Activated CD4-positive, alpha-beta T cell treated with anti-CD3 and anti-CD28 coated beads, Interleukin-2, Interleukin-4, amounts not matched to agents 100 ng/mL and 50 ng/mL, durations not matched to agents 16 hours and 8 hours (primary cell): ENCODE data around the gene TBC1D1.
A peak's percentile ranks its signal among the peaks of the same experiment; 100 is the strongest.
"Not testable (repeated sequence)": the region's sequence is repeated elsewhere in the genome, so short reads cannot be mapped to it uniquely, and the experiment has no call there.

ENCODE experiments used
- DNase-seq: peaks from one replicate; pipeline ENCODE4 v3.0.0-alpha.2; 2020; ENCODE audit warnings: low spot score

Gene TBC1D1

DNA sequence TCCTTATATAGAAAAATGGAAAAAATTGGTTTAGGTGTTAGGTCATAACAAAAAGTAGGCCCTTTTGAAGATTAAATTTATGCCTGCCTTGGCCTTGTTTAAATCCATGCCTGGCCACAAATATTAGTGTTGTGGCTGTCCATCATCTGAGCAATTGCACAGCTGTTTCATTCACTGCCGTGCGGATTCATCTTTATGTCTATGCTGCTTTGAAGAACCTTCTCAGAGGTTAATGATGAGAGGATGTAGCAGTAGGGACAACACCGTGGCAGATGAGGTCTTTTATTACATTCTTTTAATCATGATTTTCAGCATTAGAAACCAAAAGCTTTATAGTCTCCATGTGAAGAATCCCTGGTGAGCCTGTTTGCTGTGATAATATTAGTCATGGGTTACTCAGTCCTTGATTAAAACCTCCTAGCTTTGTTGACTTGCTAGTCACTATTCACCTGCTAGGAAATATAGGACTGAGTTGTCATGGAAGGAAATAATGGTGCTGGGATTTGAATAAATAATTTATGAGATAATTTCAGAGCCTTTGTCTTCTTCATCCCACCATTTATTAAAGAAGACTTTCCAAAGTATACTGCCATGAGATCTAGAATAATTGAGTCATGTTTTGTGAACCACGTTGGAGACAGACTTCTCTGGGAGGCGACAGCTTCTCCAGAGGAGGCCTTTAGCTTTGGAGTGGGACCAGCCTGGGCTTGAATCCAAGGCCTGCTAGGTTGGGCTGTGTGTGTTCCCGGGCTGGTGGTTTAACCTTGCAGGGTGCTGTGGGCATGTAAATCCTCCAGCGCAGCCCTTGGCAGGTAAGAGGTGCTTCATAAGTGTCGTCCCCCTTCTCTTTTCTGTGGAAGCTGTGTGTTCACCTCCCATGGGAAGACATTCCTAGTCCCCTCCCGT is 122.8 kb downstream of the TBC1D1 start:
- DNase-seq = no peak

DNA sequence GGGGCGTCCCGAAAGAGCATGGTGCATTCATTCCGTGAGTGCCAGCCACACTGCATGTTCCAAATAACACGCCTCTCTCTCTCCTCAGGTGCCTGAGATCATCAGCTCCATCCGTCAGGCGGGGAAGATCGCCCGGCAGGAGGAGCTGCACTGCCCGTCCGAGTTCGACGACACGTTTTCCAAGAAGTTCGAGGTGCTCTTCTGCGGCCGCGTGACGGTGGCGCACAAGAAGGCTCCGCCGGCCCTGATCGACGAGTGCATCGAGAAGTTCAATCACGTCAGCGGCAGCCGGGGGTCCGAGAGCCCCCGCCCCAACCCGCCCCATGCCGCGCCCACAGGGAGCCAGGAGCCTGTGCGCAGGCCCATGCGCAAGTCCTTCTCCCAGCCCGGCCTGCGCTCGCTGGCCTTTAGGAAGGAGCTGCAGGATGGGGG is 123.6 kb downstream of the TBC1D1 start:
- no peak for DNase-seq

DNA sequence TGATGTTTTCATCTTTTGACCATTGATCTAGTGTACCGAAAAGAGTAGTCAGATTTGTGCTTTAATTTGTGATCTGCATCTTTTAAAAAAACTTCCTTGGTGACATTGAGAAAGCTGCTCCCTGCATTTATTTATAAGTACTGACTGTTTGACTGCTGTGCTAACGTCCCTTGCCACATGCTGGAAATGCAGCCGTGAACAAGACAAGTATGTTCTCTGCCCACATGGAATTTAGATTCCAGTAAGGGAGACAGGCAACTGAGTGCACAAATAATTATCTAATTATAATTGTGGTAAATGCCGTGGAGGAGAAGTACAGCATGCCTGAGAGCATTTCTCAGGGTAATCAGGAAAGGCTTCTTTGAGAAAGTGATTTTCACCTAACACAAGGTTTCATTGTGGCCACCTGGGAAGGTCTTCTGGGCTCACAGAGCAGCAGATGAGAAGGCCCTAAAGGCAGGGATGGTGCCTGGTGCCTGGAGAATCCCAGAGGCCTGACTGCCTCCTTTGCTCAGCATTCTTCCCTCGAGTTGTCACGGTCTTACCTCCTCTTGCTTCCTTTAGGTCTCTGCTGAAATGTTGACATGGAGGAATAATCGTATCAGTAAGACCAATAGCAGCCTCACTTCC is 125.1 kb downstream of the TBC1D1 start:
- no peak for DNase-seq

DNA sequence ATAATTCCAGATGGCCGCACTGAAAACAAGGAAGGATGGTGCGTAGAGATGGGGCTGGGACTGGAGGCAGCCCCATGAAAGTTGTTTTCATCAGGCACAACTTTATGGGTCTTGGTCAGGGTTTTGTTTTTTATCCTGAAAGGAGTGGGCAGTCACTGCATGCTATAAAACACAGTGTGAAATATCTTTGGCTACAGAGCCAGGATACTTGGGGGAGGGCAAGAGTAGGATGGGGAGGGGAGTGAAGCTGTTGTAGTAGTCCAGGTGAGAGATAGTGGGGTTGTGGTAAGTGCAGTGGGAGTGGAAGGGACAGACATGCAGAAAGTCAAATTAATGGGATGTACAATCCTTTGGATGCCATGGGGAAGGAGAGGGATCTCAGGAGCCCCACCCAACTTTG is 125.8 kb downstream of the TBC1D1 start:
- no peak for DNase-seq

DNA sequence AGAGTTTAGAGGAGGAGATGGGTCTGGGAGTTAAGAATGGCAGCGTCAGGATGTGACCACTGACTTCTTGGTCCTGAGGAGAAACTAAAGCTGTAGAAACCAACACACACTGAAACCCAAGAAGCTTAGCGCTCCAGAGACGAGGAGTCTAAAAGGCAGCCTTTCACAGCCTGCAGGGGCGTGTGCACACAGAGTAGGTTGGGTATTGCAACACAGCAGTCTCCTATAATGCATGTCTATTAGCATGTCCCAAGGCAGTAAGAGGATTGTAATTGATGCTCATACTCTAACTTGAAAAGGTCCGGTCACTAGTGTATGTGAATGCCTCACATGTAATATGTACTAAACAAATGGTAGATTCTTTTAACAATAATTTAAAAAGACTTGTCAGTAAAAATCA is 126.7 kb downstream of the TBC1D1 start:
- DNase-seq = no peak

DNA sequence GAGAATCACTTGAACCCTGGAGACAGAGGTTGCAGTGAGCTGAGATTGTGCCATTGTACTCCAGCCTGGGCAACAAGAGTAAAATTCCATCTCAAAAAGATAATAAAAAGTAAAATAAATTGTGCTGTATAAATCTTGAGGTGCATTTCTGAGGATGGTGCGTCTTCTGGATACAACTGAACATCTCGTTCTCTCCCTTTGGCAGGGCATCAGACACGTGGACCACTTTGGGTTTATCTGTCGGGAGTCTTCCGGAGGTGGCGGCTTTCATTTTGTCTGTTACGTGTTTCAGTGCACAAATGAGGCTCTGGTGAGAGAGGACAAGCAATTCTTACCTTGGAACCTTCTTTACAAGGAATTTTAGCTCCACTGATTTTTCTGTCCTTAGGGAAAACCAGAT is 129.5 kb downstream of the TBC1D1 start:
- DNase-seq = no peak

DNA sequence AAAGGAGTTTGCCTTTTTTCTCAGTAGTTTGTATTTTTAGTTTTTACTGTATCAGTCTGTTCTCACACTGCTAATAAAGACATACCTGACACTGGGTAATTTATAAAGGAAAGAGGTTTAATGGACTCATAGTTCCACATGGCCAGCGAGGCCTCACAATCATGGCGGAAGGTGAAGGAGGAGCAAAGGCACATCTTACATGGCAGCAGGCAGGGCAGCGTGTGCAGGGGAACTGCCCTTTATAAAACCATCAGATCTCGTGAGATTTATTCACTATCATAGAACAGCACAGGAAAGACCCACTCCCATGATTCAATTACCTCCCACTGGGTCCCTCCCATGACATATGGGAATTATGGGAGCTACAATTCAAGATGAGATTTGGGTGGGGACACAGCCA is 130.1 kb downstream of the TBC1D1 start:
- DNase-seq = not testable (repeated sequence)

DNA sequence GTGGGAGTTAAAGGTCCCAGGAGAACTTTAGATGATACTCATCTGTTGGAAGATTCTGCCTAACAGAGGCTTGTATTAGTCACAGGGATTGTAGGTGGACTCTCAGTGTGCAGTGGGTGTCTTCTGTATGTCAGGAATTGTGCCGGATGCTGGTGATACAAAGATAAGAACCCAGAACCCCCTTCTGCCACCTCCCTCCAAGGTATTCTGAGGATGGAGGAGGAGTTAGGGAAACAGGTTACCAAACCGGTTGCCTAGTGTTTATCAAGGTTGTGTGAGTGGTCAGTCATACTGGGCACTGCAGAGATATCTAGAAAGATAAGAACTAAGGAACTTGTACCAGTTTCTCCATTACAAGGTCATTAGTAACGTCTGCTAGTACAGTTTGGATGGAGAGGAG is 130.9 kb downstream of the TBC1D1 start:
- DNase-seq = no peak

DNA sequence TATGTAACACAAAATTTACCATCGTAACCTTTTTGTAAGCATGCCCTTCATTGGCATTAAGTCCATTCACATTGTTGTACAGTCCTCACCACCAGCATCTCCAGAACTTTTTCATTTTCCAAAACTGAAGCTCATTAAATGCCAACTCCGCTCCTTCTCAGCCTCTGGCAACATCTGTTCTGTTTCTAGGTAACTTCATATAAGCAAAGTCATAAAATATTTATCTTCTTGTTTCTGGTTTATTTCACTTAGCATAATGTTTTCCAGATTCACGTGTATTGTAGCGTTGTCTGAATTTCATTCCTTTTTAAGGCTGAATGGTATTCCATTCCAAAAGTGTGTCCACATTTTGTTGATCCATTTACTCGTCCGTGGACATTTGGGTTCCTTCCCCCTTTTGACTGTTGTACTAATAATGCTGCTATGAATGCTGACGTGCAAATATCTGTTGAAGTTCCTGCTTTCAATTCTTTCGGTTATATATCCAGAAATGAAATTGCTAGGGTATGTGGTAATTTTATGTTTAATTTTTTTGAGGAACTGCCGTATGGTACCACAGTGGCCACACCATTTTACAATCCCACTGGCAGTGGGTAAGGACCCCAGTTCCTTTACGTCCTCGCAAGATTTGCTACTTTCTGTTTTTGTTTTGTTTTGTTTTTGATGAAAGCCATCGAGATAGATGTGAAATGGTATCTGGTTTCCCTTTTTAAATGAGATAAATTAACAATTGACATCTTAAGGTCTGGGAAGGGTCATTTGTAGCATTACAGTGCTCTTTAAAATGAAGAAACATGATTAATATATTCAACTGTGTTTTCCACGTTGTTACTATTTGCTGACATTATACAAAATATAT is 132.7 kb downstream of the TBC1D1 start:
- DNase-seq = no peak

DNA sequence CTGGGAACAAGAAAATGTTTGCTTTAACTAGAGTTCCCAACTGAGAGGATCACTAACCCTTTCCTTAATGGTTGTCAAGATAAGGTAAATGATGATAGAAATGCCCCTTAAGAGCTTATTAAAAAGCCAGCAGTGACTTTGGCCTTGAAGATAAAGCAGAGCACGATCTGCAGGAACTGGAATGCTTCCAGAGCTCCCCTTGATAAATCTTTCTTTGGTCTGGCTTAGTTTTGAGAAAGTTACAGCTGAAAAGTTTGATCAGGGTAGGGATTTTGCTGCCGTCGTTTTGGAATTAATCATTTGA is 133.3 kb downstream of the TBC1D1 start:
- no peak for DNase-seq

DNA sequence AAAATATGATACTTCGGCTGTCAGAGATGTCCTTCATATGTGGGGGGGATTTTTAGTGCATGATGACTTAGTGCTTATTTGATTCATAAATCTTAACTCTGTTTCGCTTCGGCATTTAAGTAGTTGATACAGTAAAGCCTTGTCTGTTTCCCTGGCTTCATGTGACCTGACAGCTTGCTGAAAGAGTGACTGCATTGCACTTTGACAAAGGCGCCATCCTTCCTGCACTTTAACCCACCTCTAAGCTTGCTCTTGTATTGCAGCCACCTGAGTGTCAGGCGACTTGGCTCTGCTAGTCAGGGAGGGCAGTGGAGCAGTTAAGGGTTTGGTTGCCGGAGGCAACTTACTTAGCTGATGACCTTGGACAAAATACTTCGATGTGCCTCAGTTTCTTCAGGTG is 134.8 kb downstream of the TBC1D1 start:
- no peak for DNase-seq

DNA sequence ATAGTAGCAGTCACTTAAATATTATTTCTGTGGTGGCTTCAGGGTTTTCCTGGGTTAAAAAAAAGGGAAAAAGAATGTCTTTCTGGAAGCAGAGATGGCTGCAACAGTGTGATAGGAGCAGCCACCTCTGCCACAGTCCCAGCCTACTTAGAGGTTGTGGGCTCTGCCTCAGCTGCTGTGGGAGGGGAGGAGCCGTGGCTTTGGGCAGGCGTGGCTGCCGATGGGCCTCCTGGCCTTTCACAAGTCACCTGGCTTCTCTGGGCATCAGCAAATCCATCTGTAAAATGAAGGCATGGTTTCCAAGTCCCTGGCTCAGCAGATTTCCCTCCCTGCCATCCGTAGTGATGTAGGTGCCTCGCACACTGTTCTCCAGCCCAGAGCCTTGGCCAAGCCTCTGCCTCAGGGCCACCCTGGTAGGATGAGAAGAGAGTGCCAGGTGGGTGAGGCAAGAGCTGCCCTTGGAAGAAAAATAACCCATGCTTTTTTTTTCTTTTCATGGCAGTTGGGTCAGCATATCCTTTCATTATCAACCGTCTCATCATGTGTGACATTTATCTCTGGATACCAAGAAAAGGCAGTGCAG is 135.4 kb downstream of the TBC1D1 start:
- no peak for DNase-seq

DNA sequence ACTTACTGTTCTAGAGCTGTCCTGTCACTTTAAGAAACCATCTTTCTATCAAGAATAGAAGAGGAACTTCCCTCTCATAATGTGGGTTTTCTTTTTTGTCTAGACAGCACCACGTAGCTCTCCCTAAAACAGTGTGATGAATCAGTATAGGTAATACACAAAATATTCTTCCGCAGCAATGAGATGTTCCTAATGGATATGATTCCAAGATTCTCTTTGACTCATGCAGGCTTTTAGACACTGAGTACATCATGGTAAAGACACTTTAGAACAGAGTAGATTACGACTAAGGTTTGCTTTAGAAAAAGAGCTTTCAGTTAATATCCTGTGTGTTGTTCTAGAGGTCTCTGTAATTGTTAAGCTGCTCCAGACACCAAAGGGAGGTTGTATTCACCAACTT is 139.1 kb downstream of the TBC1D1 start:
- no peak for DNase-seq

DNA sequence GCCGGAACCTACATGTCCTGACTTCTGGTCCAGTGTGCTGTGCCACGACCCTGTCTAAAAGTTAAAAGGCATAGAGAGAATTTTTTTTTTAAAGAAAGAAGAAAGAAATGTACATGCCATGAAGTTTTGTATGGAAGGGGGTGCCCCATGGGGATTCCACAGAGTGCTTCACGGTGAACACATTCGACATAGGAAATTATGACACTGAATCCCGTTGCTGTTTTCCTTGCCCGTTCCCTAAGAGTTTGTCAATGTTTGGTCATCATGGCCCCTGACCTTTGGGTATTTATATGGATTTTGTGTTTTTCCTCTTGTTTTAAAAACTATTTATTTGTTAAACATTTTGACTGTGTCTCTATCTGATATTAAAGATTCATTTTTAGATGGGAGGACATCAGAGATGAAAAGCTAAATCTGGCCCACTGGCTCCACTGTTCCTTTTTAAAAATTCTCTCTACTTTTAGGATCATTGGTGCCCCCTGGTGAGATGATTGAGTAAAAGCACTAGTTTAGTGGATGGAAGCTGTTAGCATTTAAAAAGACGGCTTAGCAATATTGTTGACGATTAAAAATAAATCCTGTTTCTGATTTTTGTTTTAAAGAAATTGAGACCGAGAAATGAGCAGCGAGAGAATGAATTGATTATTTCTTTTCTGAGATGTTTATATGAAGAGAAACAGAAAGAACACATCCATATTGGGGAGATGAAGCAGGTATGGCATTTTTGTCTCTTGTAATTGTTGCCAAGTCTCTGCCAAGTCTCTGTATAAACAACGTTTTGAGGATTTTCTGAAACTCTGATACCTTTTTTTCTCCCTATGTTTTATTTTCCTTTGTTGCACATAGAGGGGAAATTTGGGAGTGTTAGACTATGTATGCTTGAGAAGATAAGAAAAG is 144.3 kb downstream of the TBC1D1 start:
- peak; percentile 50 for DNase-seq

DNA sequence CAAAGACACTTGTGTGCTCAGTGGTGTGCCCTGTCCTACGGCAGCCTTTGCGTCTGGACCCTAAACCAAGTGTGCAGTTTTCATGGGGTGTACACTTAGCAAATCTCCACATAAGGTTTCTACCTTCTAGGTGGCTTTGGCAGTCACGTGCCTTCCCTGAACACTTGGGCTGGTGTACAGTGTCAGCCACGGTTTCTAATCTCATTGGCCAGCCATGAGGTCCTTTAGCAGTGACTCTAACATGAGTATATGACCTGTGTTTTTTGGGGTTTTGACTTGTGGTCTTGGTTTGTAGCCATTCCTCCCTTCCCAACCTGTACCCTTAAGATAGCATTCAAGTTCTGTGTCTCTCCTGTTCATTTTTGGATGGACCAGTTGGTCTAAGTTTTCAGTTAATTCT is 145.7 kb downstream of the TBC1D1 start:
- no peak for DNase-seq

DNA sequence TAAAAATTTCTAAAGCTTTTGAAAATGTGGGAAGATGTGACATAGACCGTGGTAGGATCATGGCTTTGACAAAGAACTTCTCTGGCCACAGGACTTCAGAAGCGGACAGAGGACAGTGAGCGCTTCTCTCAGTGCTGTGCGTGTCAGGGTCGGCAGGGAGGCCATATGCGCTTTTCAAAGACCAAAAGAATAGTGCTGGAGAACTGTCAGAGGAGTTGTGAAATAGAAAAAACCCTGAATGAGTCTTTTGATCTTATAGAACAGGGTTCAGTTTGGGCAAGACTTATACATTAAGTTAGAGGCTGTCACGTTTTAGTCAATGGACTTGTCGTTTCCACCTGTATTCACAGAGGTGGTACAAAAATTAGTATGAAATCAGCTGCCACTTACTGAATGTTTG is 146.7 kb downstream of the TBC1D1 start:
- DNase-seq = no peak

DNA sequence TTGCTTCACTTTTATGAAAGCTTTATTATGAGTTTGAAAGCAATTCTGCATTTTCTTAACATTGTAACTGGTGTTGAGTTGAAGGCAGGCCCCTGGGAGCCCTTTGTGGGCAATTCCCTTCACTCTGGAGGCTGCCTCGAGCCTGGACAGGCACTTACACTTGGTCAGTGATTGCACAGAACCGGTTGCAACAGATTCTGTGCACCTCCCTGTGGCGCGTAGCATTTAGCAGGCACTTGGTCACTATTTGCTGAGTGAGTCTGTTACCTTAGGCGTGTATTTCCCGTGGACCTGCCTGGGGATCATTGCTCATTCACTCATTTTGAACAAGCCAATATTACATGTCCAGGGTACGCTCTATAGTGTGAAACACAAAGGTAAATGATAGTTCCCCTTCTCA is 149.7 kb downstream of the TBC1D1 start:
- no peak for DNase-seq

DNA sequence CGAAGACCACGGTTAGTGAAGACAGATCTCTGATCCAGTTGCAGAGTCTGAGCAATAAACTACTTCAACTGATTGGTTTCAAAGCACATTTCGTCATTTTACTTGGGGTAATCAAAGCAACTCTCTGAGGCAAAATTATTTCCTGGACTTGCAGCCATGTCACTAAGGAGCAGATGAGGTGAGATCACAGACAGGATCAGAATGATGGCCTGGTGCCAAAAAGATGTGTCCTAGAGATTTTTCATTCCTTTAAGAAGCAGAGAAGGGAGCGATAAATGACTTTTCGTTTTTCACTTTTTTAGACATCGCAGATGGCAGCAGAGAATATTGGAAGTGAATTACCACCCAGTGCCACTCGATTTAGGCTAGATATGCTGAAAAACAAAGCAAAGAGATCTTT is 153.2 kb downstream of the TBC1D1 start:
- DNase-seq = no peak

DNA sequence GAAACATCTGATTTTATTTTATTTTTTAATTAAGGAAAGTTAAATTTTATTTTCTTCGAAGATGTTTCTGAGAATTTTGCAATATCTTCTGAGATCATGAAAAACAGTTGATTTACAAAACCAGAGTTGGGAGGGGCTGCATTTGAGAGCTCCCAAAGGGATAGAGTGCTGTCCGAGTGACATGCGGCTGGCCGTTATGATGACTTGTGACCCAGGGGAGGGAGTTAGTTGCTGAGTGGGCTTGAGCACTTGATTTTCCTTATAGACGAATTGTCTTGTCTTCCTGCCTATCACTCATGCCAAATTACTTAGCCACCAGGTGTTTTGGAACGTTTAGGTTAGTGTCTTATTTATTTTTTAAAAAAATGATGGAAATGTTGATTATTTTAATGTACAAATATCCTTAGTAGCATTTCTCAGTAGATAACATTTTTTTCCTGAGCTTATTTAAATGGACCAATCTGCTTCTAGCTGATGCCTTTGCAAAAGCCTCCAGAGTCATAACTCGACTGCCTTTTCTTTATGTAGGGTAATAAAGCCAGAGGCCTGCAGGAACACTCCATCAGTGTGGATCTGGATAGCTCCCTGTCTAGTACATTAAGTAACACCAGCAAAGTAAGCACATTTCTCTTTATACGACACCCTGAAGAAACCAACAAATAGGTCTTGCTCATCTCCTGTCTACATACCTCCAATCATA is 154.6 kb downstream of the TBC1D1 start:
- no peak for DNase-seq

DNA sequence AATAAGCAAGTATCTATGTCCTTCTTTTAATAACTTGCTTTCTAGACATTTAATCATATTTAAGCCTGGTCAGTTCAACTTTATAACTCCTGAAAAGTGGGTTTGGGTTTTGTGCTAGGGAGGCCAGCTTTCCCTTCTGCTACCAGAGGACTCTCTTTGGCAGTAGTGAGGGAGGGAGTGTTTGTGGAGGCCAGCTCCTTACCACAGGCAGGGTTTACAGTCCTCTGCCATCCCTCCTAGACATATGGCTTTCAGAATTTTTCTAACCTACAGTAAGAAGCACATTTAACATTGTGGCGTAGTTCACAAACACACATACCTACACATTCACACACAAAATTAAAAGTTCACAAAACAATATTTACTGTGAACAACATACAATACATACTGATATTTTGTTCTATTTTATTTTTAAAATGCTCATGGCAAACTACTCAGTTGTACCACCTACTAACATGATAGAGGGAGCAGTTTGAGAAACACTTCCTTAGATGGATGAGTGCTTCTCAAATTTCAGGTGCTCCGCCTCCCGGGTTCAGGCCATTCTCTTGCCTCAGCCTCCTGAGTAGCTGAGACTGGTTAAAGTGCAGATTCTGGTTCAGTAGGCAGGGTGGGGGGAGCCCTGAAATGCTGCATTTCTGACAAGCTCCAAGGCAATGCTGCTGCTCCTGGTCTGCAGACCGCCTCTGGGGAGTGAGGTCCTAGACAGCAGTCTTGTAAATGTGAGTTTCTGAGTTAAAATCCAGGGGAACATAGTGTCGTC is 156.0 kb downstream of the TBC1D1 start:
- DNase-seq = no peak
